Measurements from ENCODE around the gene GNAT1. TPM values are rescaled to one million over a fixed set of nuclear protein-coding genes. Genes with fewer than 3 reads are reported as not detected.
"Not testable (repeated sequence)": the region's sequence is repeated elsewhere in the genome, so short reads cannot be mapped to it uniquely, and the experiment has no call there.

Gene GNAT1
- total RNA-seq, 1 experiment from 2014 or later, result 0.22 TPM

DNA sequence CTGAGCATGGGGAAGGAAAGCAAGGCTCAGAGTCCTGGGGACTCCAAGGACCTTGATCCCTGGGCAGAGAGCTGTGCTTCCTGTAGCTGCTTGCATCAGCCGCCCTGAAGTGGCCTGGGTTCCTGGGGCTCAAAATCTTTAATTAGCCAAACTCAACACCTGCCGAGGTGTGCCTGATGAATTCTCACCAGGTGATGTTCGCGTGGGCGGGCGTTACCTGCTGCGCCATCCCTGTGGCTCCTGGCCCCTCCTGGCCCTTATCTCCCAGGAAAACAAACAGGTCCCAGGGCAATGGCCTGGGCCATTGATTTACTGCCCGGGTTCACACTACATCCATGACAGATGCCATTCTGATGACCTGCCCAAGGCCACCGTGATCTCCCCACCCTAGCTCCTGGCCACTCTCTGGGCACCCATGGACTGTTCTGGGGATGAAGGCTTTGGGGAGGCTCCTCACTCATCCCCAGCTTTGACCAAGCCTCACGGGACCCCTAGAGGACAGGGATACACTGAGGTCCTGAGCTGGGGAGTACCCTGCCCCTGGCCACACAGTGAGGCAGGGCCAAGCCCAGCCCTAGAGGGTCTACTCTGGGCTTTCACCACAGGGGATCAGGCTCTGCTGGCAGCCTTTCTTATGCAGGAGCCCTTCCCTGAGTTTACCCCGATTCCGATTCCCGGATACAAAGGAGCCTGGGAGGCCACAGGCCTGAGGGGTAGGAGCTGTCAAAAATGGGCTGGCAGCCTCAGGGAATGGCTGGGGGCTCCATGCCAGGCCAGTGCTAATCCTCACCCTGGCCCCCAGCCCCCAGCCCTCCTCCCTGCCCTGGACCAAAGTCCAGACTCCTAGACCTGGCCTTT lies 19.3 kb downstream of the GNAT1 start:
- POLR2A ChIA-PET (ENCODE audit: unreplicated experiment), result no interaction called here
- no peaks in the 10 kb centered on the region for H3K9me2 ChIP-seq (replicated peaks; ENCODE audit: low read length)
- no peak overlapping the region for H2AFZ ChIP-seq (ENCODE audit: low read length)
- no peak for ATAC-seq
- H3K4me3 ChIP-seq (ENCODE audit: low read length), result no peak overlapping the region
- H3K4me2 ChIP-seq (ENCODE audit: low read length), result no peak overlapping the region
- no peak for DNase-seq
- H3K9me3 ChIP-seq (ENCODE audit: low read length), result no peaks in the 10 kb centered on the region
- H3K27ac ChIP-seq (ENCODE audit: low read length), result no peak overlapping the region
- BruUV-seq (replicated peaks), result no TSS peak
- no peaks in the 10 kb centered on the region for H3K36me3 ChIP-seq (ENCODE audit: low read depth, low read length)
- no peak for TF ChIP-seq CTCF (conservative IDR thresholded peaks at IDR 0.05; ENCODE audit: low read depth, low read length)
- no peak for TF ChIP-seq EZH2 (IDR thresholded peaks at IDR 0.05; ENCODE audit: low read length, unreplicated experiment)
- no peak for TF ChIP-seq EZH2phosphoT487 (IDR thresholded peaks at IDR 0.05; ENCODE audit: borderline replicate concordance, low read length)
- intact Hi-C loops (cut with micrococcal nuclease), result no loop called here
- no peaks in the 10 kb centered on the region for H3K79me2 ChIP-seq (ENCODE audit: low read length)
- CTCF ChIA-PET, result interaction anchor here (0.6 to 1.0 kb wide), 2 partner anchors 15 to 25 kb away, joined by 3 read pairs; no protein-coding TSS in a partner anchor
- H4K20me1 ChIP-seq (ENCODE audit: low read length), result no peaks in the 10 kb centered on the region
- H3K9ac ChIP-seq (ENCODE audit: low read length), result no peak overlapping the region
- H3F3A ChIP-seq (ENCODE audit: low read length, unreplicated experiment), result no peaks in the 10 kb centered on the region
- no peaks in the 10 kb centered on the region for H3K27me3 ChIP-seq (ENCODE audit: low read length)
- H3K4me1 ChIP-seq (ENCODE audit: insufficient read depth, low read length), result no peaks in the 10 kb centered on the region

DNA sequence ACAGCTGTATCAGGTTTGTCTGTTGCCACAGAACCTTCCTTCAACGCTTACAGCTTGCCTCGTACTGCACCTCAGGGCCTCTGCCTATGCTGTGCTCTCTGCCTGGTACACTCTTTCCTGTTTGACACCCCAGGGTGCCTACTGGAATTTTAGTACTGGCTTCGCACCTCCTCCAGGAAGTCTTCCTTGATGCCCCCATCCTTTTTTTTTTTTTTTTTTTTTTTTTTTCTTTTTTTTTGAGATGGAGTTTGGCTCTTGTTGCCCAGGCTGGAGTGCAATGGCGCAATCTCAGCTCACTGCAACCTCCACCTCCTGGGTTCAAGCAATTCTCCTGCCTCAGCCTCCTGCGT lies 19.9 kb downstream of the GNAT1 start:
- DNase-seq; H3K4me2 ChIP-seq (ENCODE audit: low read length); H3K27ac ChIP-seq (ENCODE audit: low read length); H3K4me3 ChIP-seq (ENCODE audit: low read length); intact Hi-C loops (cut with micrococcal nuclease); H3K9ac ChIP-seq (ENCODE audit: low read length); H2AFZ ChIP-seq (ENCODE audit: low read length); H3F3A ChIP-seq (ENCODE audit: low read length, unreplicated experiment); H3K9me3 ChIP-seq (ENCODE audit: low read length); H3K79me2 ChIP-seq (ENCODE audit: low read length); H3K4me1 ChIP-seq (ENCODE audit: insufficient read depth, low read length); ATAC-seq; H3K9me2 ChIP-seq (replicated peaks; ENCODE audit: low read length); H3K27me3 ChIP-seq (ENCODE audit: low read length); POLR2A ChIA-PET (ENCODE audit: unreplicated experiment); H4K20me1 ChIP-seq (ENCODE audit: low read length); BruUV-seq (replicated peaks); H3K36me3 ChIP-seq (ENCODE audit: low read depth, low read length): not testable (repeated sequence)
- CTCF ChIA-PET, result interaction anchor here (1.0 kb wide), 1 partner anchor 16 kb away, joined by 3 read pairs; no protein-coding TSS in a partner anchor

- Histone ChIP-seq H3K9me2 (replicated peaks; ENCODE audit: low read length) (no peaks in the 10 kb centered on the region), H3K36me3 (ENCODE audit: low read depth, low read length) (no peaks in the 10 kb centered on the region), H3K4me1 (ENCODE audit: insufficient read depth, low read length) (no peaks in the 10 kb centered on the region), H3K9ac (ENCODE audit: low read length) (no peak overlapping the region), H3K4me3 (ENCODE audit: low read length) (no peak overlapping the region), H3K27me3 (ENCODE audit: low read length) (no peaks in the 10 kb centered on the region), H4K20me1 (ENCODE audit: low read length) (no peaks in the 10 kb centered on the region), H3K4me2 (ENCODE audit: low read length) (no peak overlapping the region), H2AFZ (ENCODE audit: low read length) (no peak overlapping the region), H3K9me3 (ENCODE audit: low read length) (no peaks in the 10 kb centered on the region), H3F3A (ENCODE audit: low read length, unreplicated experiment) (no peaks in the 10 kb centered on the region), H3K79me2 (ENCODE audit: low read length) (no peaks in the 10 kb centered on the region), H3K27ac (ENCODE audit: low read length) (no peak overlapping the region)
- TF ChIP-seq EZH2 (IDR thresholded peaks at IDR 0.05; ENCODE audit: low read length, unreplicated experiment) (no peak), EZH2phosphoT487 (IDR thresholded peaks at IDR 0.05; ENCODE audit: borderline replicate concordance, low read length) (no peak), CTCF (conservative IDR thresholded peaks at IDR 0.05; ENCODE audit: low read depth, low read length) (no peak)
- ATAC-seq, result no peak
- BruUV-seq (replicated peaks), result no TSS peak
- POLR2A ChIA-PET (ENCODE audit: unreplicated experiment), result no interaction called here
- CTCF ChIA-PET, result interaction anchor here (1.0 kb wide), 1 partner anchor 16 kb away, joined by 3 read pairs; no protein-coding TSS in a partner anchor
- intact Hi-C loops (cut with micrococcal nuclease), result no loop called here
- DNase-seq, result no peak
Observed at GRCh38 chr3:50211930-50212329, 20.5 kb downstream of the GNAT1 start.
